ENCODE measurements around the gene SLC17A1.
A peak's percentile ranks its signal among the peaks of the same experiment; 100 is the strongest.

The SLC17A1 gene, protein sequence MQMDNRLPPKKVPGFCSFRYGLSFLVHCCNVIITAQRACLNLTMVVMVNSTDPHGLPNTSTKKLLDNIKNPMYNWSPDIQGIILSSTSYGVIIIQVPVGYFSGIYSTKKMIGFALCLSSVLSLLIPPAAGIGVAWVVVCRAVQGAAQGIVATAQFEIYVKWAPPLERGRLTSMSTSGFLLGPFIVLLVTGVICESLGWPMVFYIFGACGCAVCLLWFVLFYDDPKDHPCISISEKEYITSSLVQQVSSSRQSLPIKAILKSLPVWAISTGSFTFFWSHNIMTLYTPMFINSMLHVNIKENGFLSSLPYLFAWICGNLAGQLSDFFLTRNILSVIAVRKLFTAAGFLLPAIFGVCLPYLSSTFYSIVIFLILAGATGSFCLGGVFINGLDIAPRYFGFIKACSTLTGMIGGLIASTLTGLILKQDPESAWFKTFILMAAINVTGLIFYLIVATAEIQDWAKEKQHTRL

DNA sequence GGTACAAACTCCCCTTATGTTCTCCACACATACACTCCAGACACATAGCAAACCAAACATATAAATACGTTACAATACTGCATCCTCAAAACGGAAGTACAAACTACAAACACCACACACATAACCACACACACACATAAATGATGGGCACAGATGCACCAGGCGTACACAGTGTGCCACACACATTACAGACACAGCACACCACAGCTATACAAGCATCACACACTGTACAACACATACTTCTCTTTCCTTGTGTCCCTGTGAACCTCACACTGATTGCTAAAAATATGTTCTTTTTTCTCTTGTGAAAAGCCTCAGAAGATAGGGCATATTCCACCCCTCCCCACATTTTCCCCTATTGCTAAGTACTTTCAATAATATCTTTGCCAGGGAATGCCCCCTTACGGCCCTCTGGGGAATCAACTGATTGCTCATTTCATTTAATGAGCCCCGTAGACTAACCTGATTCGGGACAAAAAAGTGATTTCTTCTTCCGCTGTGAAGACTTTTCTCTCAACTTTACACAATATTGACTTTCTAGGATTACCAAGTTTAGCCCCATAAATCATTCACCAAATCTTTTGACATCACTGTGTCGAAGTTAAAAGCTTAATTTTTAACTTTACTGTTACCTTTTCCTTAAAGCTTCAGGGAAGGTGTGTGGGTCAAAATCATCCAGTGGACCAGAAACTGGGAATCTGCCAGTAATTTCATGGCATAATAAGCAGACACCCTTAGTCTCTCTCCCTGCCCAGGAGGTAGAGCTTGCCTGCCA, at the start of gene SLC17A1:
SLC17A1 (minus strand) TSS at position 521 of the 775 bp plus-strand sequence. CDS start 1,495 bp downstream, outside the sequence.
- in situ Hi-C loops (cut with HindIII; ENCODE audit: low pct_ligation_motif_present, low pct_unique_long_range_greater_than_20kb, low sequenced_read_pairs), result no loop called here
- peak; percentile 66 for DNase-seq

DNA sequence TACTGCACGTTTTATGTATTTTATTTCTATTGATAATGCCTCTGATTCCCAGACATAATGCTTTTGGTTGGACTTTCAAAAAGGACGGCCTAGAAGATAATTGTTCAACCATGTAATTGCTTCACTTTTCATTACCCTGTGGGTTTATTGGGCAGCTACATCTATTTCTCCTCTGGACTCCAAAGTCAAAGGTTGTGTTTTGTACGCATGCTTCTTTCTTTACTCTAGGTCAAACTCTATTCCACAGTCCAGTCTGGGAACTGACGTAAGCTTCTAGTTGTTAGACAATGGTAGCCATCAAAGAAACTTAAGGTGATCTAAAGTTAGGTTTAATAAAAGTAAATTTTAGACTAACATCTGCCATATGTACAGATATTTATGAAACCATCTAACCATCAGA, 48.7 kb upstream of the SLC17A1 start:
- no peak for DNase-seq

DNA sequence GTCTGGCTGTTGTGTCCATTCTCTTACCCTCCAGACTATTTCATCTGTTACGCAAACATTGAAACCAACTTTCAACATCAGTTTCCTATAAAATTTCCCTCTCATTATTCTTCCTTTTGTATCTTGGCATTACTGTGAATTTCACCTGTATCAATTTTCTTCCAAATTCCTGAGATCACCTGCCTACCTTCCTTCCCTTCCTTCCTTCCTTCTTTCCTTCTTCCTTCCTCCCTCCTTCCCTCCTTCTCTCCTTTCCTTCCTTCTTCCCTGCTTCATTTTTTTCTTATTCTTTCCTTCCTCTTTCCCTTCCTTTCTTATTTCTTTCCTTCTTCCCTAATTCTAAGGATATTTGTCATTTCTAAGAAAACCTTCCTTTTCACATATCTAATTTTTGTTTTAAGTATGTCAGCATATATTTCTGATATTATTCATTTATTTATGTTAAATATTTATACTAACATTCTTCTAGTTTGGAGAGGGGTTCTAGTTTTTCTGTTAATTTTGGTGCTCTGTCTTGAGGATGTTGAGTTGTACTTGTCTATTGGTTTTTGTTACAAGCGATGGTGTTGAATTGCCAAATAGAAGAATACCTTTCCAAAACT, 47.0 kb upstream of the SLC17A1 start:
- no peak for DNase-seq
- in situ Hi-C loops (cut with HindIII; ENCODE audit: low pct_ligation_motif_present, low pct_unique_long_range_greater_than_20kb, low sequenced_read_pairs), result no loop called here

More for the DNA sequence above, 48.7 kb upstream of the SLC17A1 start:
- in situ Hi-C loops (cut with HindIII; ENCODE audit: low pct_ligation_motif_present, low pct_unique_long_range_greater_than_20kb, low sequenced_read_pairs), result no loop called here

DNA sequence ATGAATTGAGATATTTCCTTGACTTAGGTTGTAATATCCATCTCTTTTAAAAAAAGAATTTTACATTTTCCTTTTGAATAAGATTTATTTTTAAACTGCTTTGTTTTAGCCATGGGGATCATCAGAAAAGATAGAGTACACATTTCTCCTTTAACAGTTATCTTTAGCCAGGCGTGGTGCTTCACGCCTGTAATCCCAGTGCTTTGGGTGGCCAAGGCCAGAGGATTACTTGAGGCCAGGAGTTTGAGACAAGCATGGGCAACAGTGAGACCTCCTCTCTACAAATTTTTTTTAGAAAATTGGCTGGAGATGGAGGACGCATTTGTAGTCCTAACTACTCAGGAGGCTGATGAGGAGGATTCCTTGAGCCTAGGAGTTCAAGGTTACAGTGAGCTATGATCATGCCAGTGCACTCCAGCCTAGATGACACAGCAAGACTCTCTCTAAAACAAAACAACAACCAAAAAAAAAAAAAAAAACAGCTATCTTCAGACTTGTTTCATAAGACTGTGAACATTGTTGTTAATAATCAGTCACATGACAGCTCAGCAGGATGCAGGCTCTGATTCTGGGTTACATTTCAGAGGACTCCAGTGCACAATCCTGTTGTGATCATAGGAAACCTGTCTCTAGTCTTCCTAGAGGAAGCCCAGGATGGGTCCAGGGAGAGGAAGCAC, 44.2 kb upstream of the SLC17A1 start:
- DNase-seq, result peak; percentile 33
- in situ Hi-C loops (cut with HindIII; ENCODE audit: low pct_ligation_motif_present, low pct_unique_long_range_greater_than_20kb, low sequenced_read_pairs), result no loop called here

DNA sequence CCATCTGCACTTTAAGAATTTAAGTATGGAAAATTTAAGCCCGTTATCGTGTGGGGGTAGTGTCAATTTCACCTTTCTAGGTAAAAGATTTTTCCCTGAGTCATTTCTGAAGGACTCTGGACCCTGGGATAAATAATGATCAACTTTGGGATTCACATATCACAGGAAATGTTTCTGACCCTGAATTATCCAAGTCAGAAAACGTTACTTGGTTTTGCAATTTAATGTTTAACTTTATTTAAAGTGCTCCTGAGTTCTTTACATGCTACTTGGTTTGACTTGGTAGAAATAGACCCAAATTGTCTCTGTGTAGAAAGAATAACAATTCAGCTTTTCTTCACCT, 43.7 kb upstream of the SLC17A1 start:
- in situ Hi-C loops (cut with HindIII; ENCODE audit: low pct_ligation_motif_present, low pct_unique_long_range_greater_than_20kb, low sequenced_read_pairs), result no loop called here
- peak; percentile 85 for DNase-seq

DNA sequence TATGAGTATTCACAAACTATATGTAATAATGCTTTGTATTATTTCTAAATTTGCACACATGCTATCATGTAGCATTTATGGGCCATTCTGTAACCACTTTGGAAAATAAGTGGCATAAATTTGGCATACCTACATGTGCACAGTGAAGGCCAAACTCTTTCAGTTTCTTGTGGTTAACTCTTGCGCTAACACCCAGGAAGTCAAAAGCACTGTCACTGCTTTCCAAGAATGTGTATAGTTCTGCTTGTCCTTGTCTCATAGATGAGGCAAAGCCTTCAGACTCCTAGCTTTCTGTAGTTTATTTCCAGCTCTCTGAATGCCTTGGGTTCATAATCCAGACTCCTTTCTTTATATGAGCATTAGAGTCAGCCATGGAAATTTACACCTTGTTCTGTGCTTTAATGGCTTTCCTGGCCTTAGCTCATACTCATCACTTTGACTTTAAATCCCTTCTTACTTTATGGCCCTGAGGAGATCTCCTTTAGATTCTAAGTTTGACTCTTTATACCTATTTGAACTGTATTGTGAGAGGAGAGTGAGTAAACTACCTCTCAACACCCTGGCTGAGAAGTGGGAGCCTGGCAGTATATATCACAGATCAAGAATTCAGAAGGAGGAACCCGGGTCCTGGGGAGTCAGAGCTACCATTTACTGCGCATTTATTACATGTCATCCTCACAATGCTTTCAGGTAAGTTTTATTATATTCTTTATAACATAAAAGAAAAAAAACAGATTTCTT, 43.1 kb upstream of the SLC17A1 start:
- DNase-seq, result peak; percentile 58

DNA sequence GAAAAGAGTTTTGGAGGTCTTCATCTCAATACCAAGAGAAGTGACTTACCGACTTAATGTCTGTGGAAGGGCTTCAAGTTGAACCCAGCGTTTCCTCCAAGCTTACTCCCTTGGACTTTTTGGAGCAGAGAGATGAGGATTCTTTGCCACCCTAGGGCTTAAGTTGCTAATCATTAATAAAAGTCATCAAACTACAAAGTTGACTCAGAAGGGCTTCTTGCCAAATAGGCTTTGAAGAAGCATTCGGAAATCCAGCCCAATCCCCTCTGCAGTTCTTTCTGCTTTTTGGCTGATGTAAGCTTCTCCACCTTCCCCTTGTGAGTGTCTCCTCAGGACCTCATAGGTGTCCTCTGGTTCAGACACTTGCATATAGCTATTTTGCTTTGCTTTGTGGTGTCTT, 42.3 kb upstream of the SLC17A1 start, which contains the start of gene SLC17A3:
SLC17A3 (minus strand) TSS at position 126 of the 400 bp plus-strand sequence. CDS start 5,856 bp downstream, outside the sequence.
- peak; percentile 85 for DNase-seq
- in situ Hi-C loops (cut with HindIII; ENCODE audit: low pct_ligation_motif_present, low pct_unique_long_range_greater_than_20kb, low sequenced_read_pairs), result no loop called here

More for the DNA sequence above, 43.1 kb upstream of the SLC17A1 start:
- in situ Hi-C loops (cut with HindIII; ENCODE audit: low pct_ligation_motif_present, low pct_unique_long_range_greater_than_20kb, low sequenced_read_pairs), result no loop called here

DNA sequence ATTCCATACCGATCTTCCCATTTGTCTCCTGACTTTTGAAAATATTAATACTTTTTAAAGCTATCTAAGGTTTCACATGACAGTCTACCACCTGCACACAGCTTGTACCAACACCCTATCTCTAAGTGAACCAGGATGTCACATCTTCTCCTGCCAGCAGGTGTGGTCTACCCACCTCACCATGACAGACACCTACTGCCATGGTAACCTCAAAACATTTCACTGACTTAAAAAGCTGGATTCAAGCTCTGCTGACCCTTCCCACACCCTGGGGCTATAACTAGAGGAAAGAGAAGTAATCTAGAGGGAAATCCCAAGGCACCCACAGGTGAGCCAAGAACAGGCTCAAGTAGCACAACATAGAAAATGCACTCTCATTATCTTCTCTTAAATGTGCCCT, 41.0 kb upstream of the SLC17A1 start:
- in situ Hi-C loops (cut with HindIII; ENCODE audit: low pct_ligation_motif_present, low pct_unique_long_range_greater_than_20kb, low sequenced_read_pairs), result no loop called here
- no peak for DNase-seq

DNA sequence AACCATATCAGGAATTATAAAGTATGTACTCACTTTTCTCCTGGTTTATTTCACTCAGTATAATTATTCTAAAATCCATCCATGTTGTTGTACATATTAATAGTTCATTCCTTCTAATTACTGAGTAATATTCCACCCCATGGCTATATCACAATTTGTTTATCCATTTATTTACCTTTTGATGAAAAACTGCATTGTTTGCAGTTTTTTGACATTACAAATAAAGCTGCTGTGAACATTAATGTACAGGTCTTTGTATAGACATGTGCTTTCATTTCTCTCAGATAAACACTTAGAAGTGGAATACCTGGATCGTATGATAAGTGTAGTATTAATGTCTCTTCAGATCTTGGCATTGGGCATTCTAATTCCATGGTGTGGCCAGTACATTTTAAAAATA, 38.0 kb upstream of the SLC17A1 start:
- in situ Hi-C loops (cut with HindIII; ENCODE audit: low pct_ligation_motif_present, low pct_unique_long_range_greater_than_20kb, low sequenced_read_pairs), result no loop called here
- DNase-seq, result no peak

DNA sequence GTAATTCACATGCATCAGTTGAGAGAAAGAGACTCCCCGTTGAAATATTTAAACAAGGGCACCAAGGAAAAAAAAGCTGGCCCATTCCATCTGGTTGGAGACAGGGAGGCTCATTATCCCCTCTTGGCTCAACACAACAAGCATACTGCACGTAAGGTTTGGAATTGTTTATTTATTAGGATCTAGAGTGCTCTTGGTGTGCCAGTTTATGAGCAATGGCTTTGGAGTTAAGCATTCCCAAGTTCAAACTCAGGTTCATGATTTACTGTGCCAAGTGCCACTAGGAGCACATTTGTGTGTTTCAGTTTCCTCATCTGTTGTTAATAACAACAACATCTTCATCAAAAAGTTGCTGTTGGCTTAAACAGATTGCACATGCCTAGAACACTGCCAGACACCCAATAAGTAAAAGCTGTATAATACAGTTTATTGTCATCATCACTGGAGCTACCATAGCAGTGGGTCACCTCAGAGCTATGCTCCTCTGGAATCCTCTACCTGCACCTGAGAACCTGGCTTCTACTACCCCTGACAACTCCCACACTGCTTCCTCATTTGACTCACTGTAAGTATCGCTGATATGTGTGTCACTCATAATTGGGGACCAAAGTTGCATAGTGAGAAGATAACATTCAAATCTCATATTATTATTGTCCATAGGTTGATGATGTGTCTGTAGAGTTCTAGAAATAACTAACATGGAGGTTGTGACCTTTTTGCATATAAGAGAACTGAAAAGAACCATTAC, 36.8 kb upstream of the SLC17A1 start:
- no peak for DNase-seq
- in situ Hi-C loops (cut with HindIII; ENCODE audit: low pct_ligation_motif_present, low pct_unique_long_range_greater_than_20kb, low sequenced_read_pairs), result no loop called here

DNA sequence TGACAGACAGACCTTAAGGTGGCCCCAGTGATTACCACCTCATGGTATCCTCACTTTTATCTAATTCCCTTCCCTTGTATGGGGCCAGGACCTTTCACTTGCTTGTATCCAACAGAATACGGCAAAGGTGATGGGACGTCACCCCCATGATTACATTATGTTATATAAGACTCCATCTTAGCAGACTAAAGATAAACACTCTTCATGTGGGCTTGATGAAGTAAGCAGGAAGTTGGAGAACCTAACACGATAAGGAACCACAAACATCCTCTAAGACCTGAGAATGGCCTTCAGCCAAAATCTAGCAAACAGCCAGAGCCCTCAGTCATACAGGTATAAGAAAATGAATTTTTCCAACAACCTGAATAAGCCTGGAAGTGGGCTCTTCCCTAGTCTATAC, 34.2 kb upstream of the SLC17A1 start:
- no peak for DNase-seq
- in situ Hi-C loops (cut with HindIII; ENCODE audit: low pct_ligation_motif_present, low pct_unique_long_range_greater_than_20kb, low sequenced_read_pairs), result no loop called here

DNA sequence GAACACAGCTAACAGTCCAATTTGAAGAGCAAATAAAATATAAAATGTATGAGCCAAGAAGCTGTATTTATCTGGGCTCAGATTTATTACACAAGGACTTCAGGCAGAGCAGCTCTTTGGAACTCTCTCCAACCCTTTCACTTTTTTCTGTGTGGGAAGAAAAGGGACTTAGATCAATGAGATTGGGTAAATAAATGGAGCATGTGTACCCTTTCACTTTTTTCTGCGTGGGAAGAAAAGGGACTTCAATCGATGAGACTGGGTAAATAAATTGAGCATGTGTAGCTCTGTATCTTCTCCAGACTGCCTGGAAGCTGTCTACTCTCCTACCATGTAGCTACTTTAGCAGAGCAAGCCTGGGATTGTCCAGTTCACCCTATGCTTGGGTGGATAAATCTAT, 31.5 kb upstream of the SLC17A1 start:
- no peak for DNase-seq
- in situ Hi-C loops (cut with HindIII; ENCODE audit: low pct_ligation_motif_present, low pct_unique_long_range_greater_than_20kb, low sequenced_read_pairs), result no loop called here

DNA sequence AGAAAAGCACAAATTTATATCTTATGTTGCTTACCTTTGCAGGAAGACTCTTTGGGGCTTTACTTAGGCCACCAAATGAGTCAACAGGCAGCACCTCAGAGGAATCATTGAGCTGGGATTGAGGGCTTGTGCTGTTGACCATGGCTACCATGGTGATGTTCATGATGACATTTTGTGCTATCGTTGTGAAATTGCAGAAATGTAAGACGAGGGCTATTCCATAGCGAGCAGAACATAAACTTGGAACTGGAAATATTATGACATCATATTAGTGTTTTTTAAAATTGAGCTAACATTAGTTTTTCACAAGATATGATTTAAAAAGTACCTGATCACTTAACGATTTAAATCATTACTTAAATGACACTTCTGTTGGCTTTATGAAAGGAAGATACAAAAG, 30.3 kb upstream of the SLC17A1 start:
- no peak for DNase-seq
- in situ Hi-C loops (cut with HindIII; ENCODE audit: low pct_ligation_motif_present, low pct_unique_long_range_greater_than_20kb, low sequenced_read_pairs), result no loop called here

DNA sequence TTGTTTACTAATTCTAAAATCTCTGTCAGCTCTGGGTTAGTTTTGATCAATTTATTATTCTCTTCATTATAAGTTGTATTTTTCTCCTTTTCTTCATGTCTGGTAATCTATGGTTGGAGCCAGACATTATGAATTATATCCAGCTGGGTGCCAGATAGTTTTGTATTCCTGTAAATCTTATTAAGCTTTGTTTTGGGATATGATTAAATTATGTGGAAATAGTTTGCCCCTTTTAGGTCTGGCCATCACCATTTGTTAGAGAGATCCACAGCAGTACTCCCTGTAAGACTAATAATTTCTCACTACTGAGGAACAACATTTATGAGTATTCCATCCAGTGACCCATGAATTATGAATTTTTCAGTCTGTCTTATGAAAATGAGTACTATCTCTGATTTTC, 20.9 kb upstream of the SLC17A1 start:
- in situ Hi-C loops (cut with HindIII; ENCODE audit: low pct_ligation_motif_present, low pct_unique_long_range_greater_than_20kb, low sequenced_read_pairs), result no loop called here
- no peak for DNase-seq

DNA sequence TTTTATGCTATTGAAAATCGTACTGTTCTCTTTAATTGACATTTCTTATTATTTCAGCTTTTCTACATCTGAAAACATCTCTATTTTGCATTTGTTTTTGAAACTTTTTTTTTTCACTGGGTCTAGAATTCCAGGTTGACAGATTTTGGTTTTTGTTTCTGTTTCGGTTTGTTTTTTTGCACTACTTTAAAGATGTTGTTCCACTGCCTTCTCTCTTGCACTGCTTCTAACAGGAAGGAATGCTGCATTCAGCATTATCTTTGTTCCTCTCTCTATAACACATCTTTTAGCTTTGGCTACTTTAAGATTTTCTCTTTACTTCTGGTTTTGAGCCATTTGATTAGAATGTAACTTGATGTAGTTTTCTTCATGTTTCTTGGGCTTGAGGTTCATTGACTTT, 20.1 kb upstream of the SLC17A1 start:
- in situ Hi-C loops (cut with HindIII; ENCODE audit: low pct_ligation_motif_present, low pct_unique_long_range_greater_than_20kb, low sequenced_read_pairs), result no loop called here
- no peak for DNase-seq

DNA sequence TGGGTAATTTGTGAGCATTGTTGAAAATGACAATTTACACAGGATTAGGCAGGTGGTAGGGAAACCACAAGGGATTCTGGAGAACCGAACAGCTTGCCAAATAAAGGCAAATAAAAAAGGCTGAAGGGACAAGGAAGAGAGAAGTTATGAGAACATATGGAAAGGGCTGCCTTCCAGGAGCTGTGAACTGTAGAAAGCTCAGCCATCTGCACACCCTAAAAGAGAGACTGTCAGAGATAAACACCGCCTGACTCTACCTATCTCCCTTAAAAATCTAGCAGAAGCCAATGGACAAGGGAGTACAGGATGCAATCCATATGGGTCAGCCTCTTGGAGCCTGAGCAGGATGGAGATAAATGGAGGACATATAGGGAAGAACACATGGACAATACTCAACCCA, 12.7 kb upstream of the SLC17A1 start:
- in situ Hi-C loops (cut with HindIII; ENCODE audit: low pct_ligation_motif_present, low pct_unique_long_range_greater_than_20kb, low sequenced_read_pairs), result no loop called here
- no peak for DNase-seq

DNA sequence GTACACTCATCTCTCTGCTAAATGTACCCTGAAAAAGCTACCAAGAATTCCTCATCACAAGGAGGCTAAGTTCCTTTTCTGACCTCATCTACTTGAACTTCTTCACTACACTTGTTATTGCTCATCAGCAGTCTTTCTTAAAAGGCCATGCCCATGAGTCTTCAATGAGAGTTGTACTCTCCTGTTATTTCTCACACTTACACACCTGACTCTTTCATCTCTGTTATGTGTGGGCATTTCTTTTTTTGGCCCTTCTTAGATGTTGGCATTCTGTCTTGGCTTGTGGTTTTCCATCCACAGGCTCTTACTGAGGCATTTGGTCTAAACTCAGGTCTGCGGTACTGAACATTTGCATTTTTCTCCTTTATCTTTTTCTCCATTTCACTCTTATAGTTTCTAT, 10.7 kb upstream of the SLC17A1 start:
- DNase-seq, result no peak
- in situ Hi-C loops (cut with HindIII; ENCODE audit: low pct_ligation_motif_present, low pct_unique_long_range_greater_than_20kb, low sequenced_read_pairs), result no loop called here
